NCI-H2081 treated with DMSO at 0.1 percent for 48 hours (cell line): ENCODE results near the gene POLR3B.
A peak's percentile ranks its signal among the peaks of the same experiment; 100 is the strongest.
"Not testable (repeated sequence)": the region's sequence is repeated elsewhere in the genome, so short reads cannot be mapped to it uniquely, and the experiment has no call there.

Experiments used
- DNase-seq: peaks from one replicate; lab custom pipeline; 2025; lab: John Stamatoyannopoulos, UW

The POLR3B gene

DNA sequence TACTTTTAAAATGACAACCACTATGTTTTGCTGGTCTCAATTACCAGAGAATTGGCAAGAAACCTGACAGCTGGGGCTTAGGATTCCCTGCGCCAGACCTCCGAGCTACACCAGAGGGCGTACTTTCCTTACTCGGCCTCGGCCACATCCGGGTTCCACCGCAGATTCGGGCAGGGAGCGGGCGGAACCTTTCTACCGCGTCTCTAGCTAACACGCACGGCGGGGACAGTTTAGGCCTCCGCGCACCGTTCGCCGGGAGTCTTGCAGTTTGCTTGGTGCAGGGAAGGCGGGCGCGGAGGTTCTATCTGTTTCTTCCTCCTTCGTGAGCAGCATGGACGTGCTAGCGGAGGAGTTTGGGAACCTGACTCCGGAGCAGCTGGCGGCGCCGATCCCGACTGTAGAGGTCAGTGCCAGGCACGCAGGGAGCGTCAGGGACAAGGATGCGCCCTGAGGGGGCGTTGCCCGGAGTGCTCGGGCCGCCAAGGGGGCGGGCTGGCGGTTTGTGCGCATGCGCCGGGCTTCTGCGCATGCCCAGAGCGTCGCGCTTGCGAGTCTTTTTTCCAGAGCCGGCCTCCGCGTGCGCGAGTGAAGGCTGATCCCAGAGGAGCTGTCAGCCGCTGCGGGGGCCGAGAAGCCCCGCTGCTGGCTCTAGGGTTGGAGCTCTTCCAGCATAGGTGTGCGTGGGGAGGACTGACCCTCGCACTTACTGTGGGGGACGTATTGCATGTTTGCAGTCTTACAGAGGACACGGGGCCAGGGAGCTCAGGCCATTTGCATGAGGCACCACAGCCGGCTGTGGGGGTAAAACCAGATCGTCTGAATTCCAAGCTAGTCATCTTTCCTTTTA is at the start of gene POLR3B:
Gene POLR3B (plus strand): TSS at position 200 of the 847 bp plus-strand sequence. CDS start 132 bp downstream, at position 332.
- DNase-seq: peak; percentile 83

- DNase-seq: no peak
These were observed 49.4 kb upstream of the POLR3B start for GRCh38 chr12:106308121-106308520.

GRCh38 chr12:106308611-106309010 is 48.9 kb upstream of the POLR3B start:
- no peak for DNase-seq

DNA sequence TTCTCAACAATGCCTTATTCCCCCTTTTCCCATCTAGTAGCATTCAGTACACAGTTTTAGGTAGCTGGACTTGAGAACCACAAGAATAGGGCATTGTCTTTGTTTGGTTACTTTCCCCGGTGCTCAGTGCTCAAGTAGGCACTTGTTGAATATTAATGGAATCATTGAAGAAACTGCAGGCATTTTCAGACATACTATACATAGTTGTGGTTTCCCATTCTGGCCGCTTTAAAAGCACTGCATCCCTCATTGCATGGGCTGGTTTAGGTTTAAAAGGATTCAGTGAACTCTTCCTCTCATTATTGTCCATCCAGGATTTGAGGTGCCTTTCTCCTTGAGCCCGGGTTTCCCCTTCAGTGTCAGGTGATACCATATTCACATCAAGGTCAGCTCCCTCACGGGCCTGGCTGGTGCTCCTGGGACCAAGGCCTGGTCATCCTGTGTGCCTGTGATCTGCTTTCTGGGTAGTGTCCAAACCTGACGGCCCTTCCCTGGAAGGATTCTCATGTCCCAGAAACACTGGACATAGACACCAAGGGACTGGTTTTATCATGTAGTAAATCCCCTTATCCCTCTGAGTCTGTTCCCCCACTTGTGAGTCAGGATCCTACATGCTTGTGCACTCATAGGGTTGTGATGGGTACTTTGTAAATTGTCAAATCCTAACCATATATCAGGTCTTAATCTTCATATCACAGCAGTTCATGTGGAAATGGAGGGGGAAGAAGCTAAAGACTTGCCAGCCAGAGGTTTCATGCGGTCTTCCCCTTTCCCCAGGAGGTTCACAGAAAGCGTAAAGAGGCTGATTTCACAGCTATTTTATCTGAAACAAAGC is 47.7 kb upstream of the POLR3B start:
- no peak for DNase-seq

GRCh38 chr12:106310687-106311086 is 46.9 kb upstream of the POLR3B start:
- DNase-seq: no peak

DNA sequence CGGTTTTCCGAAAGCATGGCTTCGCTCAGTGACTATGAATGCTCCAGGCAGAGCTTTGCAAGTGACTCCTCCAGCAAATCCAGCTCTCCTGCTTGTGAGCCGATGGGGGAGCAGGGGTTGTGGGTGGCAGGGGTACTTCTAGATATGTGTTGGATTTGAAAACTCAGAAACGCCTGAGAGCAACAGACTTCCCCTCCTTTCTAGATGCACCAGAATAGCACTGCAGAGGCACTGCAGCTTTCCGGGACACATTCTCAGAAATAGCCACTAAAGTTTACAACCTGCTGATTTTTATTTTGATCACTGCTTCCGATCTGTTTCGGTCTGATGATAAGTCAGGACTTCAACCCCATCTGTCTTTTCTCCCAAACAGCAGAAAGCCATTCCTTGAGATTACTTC is 46.4 kb upstream of the POLR3B start:
- no peak for DNase-seq

- DNase-seq: not testable (repeated sequence)
These were observed 44.1 kb upstream of the POLR3B start for GRCh38 chr12:106313413-106313812.

- no peak for DNase-seq
These were observed 42.0 kb upstream of the POLR3B start for GRCh38 chr12:106315523-106315922.

GRCh38 chr12:106317406-106318082 is 40.0 kb upstream of the POLR3B start:
- no peak for DNase-seq

DNA sequence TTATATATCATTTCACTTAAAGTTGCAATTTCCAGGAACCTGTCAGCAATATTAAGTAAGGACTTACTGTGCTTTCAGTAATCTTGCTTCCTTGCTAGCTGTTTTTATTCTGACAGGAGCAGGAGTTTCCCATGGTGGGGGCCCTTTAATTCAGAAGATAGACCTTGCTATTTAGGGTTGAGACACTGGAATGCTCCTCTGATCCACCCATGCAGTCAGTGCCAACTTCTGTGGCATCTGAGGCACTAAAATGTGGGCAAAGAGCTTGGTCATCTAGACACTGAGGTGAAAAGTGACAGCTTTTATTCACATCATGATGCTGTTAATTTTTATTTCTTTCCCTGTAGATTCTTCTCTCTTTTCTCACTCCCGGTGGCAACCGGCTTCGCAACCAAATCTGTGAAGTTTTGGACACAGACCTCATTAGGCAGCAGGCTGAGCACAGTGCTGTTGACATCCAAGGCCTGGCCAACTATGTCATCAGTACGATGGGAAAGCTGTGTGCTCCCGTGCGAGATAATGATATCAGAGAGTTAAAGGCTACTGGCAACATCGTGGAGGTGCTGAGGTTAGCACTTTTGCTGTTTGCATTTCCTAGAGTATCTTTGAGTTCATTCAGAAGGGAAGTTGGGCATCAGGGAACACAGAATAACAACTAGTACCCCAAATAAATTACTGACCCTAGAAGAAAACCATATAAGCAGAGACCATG is 36.3 kb upstream of the POLR3B start:
- DNase-seq: no peak

- DNase-seq: no peak
These were observed 34.0 kb upstream of the POLR3B start for GRCh38 chr12:106323537-106323936.

DNA sequence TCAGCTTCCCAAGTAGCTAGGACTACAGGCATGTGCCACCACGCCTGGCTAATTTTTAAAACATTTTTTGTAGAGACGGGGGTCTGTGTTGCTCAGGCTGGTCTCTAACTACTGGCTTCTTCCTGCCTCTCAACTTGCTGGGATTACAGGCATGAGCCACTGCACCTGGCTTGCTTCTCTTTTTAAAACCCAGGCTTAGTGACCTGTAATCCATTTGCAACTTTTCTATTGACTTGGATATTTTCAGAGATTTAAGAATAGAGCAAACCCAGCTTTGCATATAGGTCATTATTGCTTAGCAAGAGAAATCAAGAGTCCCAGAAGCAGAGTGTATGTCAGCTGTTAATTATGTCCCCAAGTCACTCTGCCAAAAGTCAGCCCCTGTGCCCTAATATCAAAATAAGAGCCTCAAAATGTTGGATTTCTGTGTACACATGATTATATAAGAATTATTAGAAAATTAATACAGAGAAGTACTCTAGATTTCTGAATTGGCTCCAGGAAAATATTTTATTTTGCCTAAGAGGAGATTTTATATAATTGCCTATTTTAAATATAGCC is 30.2 kb upstream of the POLR3B start:
- DNase-seq: no peak

DNA sequence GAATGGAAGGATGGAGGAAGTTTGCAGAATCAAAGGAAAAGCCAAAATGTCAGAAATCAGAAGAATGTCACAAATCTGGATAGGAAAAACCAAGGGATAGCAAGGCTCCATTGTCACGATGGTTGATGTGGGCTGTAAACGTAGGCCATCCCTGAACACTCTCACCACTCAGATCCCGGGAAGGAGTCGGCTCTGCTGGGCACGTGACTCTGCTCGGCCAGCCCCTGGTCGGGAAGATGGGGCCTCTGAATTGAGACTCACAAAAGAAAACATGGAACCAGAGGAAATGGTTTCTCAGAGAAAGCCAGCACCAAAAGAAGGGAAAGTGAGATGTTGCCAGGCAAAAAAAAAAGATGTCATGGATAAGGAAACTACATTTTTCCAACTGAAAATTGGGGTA is 28.8 kb upstream of the POLR3B start:
- DNase-seq: no peak

GRCh38 chr12:106329231-106329982 is 28.1 kb upstream of the POLR3B start:
- DNase-seq: peak; percentile 71

- no peak for DNase-seq
These were observed 25.9 kb upstream of the POLR3B start for GRCh38 chr12:106331599-106331998.

DNA sequence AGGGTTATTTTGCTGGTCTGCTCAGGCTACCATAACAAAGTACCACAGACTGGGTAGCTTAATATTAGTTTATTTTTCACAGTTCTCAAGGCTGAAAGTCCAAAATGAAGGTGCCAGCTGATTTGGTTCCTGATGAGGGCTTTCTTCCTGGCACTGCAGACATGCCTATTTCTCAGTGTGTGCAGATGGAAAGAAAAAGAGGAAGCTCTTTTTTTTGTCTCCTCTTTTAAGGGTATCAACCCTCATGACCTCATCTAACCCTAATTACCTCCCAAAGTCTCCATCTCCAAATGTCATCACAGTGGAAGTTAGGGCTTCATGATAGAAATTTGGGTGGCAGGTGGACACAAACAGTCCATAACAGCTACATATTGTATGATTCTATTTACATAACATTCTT is 25.0 kb upstream of the POLR3B start:
- no peak for DNase-seq

- no peak for DNase-seq
These were observed 24.5 kb upstream of the POLR3B start for GRCh38 chr12:106333010-106333409.

DNA sequence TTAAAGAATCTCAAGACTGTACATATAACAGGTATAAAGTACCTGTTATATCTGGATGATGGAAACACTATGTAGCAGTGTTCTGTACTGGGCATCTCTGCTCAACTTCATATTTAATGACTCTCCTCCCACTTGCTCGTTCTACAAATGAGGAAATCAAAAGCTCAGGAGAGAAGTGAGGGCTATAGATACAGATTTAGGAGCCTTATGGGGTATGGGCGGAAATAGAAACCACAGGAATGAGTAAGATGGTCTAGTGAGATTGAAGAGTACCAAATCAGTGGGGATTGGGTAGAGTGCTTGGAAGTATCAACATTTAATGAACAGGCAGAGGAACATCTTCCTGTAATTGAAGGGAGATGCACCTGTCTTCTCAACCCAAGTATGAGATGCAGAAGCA is 23.8 kb upstream of the POLR3B start:
- no peak for DNase-seq

GRCh38 chr12:106341086-106341877 is 16.3 kb upstream of the POLR3B start:
- DNase-seq: no peak
